DMS53 (cell line): ENCODE measurements around the gene SWSAP1.

Experiments used
- DNase-seq: peaks from one replicate; lab custom pipeline; 2025; lab: John Stamatoyannopoulos, UW

SWSAP1 gene

DNA sequence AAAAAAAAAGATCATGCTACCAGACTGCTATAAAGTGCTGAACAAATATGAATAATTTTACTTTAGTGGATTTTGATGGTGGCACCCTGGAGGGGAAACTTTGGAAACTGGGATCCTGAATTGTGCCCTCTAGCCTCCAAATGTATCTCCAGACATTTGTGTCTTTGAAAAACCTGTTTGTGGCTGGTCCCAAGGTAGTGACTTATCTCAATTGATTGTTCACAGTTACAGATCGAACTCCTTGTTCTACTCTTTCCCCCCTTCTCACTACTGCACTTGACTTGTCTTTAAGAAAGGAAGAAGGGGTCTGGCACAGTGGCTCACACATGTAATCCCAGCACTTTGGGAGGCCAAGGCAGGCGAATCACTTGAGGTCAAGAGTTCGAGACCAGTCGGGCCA is 34.1 kb downstream of the SWSAP1 start:
- DNase-seq = no peak

DNA sequence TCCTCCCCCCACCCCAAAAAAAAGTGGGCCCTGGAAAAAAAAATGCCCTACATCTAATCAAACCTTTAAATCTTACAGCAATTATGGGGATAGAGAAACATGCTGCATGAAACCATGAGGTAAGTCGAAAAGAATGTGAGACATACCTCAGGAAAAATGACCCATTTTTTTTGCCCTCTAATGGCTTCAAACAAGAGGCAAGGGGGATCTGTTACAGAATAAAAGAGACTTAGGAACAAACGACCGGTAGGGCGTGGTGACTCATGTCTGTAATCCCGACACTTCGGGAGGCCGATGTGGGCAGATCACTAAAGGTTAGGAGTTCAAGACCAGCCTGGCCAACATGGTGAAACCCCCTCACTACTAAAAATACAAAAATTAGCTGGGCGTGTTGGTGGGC is 36.2 kb downstream of the SWSAP1 start:
- no peak for DNase-seq

DNA sequence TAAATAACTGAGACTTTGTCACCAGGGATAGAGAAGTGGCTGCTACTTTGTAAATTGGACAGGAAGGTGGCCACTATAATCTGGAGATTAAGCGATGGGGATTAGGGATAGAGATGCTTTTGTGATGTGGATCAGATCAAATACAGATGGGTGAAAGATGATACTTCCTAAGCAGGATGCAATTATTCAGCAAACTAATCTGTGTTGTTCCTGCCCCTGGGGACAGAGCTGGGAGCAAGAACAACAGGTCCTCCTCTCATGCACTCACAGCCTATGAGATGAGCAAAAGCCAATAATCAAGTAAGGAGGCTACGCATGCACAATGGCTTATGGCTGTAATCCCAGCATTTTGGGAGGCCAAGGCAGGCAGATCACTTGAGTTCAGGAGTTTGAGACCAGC is 40.1 kb downstream of the SWSAP1 start:
- peak; percentile 24 for DNase-seq

DNA sequence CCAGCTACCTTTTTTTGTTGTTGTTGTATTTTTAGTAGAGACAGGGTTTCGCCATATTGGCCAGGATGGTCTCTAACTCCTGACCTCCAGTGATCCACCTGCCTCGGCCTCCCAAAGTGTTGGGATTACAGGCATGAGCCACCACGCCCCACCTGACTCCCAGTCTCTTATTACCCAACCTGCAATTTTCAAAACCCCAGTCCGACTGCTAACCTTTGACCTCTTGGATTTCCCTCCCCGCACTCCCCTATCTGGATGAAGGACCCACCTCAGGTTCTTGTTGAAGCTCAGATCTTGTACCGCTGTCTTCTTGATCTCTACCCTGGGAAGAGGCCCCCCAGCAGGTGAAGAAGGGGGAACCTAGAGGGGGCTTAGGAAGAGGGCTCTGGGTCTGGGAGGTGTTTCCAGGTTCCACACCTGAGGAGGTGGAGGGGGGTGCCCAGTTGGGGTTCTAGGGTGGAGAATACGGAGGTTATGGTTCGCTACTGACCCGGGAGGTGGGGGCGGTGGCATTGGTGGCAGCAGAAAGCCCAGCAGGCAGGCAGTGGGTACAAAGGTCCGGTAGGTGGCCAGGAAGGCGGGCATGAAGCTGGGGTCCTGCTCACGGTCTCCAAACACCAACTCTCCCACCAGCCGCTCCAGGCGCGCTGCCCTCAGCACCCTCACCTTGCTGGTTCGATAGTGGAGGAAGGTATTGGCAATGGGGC is 42.0 kb downstream of the SWSAP1 start:
- no peak for DNase-seq

DNA sequence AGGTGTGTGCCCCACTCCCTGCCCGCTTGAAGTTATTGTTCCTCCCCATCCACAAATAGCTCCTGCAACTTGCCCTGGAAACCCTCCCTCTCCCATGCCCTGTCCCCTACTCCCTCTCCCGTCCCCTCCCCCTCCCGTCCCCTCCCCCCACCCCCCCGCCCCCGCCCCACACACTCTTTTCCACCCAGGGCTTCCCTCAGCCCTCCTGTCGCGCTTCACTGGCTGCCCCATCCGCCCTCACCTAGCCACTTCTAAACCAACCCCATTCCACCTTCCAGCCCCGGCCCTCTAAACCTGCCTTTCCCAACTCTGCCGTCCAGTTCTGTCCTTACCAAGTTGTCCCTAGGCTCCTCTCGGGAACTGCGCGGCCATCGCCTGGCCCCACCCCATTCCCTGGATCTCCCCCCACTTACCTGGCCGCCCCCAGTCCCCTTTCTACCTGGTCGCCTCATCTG is 43.7 kb downstream of the SWSAP1 start:
- peak; percentile 71 for DNase-seq

DNA sequence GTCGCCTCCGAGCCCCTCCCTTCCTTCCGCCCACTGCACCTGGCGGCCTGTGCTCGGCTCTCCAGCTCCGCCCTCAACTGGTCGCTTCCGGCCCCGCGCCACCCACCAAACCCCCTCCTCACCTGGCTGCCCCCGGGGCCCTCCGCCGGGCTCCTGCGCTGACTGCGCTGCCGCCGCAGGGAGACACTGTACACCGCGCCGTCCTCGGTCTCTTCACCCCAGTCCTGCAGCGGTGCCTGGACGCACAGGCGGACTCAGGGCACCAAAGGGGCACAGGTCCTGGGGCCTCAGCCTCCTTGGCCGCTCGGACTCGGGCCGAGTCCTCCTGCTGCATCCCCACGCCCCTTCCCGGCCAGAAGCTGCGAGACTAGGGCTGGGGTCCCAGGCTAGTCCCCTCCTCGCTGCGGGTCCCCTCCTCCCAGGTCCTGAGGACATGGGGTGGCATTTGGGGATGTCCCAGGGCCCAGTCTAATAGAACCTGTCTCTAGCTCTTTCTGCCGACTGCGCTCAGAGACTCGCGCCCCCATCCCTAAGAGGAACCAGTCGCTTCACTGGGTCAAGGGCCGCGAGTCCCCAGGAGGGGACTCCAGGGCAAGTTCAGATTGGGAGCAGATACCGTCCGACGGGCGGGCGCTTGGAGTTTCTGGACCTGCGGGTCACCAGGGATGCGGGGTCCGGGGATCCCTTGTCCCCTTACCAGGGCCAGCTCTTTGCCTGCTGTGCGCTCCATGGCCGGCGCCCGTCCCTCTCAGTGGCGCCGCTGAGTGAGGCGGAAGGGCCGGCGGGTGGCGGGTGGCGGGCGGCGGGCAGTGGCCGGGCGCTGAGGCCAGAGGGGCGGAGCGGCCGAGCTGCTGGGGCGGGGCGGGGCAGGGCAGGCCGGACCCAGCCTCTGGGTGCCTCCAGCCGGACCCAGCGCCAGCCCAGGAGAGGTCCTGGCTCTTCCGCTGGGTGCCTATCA is 44.4 kb downstream of the SWSAP1 start, which contains the start of gene RGL3:
RGL3 (minus strand) TSS at position 766 of the 958 bp plus-strand sequence; CDS start at position 730, 36 bp downstream.
- DNase-seq = peak; percentile 79

DNA sequence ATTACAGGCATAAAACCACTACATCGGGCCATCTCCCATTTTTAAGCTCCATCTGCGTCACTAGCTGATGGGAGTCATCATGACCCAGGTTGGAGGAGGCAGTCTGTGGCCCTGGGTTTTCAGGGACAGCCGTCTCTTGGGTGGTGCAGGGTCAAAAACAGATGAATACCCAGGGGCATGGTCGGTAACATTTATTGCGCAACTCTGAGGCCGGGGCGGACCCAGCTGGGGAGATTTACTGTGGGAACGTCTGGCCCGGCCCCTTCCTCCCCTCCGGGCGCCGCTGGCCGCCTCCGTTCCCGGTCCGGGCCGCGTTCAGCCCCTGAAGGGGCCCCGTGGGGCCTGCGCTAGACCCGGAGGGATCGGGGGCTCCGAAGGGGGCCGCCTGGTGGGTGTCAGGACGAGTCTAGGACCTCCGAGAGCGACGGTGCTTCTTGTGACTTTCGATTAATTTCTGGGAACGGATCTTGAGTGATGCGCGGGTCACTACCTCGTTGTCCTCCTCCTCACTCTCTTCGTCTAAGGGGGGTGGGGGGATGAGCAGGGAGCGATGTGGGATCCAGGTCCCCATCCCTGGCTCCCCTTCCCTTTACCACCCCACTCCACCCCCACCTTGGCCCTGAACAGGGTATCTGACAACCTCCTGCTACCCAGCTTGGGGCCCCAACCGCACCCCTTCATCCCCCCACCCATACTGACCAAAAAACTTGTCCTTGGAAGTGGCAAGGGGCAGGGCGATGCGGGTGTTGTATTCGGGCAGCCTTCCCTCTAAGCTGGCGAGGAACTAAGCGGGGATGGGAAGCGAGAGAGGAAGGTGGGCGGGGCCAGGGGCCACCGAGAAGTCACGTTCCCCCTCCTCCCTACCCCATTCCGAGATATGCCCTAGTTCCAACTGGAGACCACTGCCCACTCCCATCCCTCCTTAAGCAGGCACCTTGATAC is 46.2 kb downstream of the SWSAP1 start:
- peak; percentile 61 for DNase-seq

DNA sequence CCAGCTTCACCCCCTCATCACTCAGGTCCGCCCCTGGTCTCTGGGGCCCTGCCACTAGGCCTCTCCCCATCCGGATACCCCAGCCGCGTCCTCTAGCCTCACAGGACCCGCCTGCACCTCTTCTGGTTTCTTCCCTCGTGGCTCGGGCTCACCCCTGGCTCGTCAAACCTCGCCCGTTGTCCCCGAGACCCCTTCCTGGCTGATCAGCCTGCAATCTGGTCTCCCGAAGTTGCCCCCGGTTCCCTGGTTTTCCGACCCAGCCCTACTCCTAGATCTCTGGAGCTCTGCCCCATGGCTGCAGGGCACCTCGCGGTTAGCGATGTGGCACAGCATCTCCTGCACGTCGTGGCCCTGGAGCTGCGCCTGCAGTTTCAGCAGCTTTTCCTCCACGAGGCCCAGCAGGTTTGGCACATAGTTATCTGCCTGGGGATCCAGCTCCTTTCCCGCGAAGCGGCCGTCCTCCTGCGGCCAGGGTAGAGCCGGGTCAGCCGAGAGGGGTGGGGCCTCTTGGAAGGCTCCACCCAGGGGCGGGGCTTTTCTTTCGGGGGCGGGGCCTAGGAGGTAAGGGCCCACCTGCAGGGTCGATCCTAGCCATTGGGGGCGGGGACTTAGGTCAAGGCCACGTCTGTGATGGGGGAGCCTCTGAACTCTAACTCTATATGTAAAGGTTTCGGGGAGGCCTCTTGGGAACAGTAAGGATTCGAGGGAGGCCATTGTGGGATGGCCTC is 47.1 kb downstream of the SWSAP1 start:
- peak; percentile 77 for DNase-seq

DNA sequence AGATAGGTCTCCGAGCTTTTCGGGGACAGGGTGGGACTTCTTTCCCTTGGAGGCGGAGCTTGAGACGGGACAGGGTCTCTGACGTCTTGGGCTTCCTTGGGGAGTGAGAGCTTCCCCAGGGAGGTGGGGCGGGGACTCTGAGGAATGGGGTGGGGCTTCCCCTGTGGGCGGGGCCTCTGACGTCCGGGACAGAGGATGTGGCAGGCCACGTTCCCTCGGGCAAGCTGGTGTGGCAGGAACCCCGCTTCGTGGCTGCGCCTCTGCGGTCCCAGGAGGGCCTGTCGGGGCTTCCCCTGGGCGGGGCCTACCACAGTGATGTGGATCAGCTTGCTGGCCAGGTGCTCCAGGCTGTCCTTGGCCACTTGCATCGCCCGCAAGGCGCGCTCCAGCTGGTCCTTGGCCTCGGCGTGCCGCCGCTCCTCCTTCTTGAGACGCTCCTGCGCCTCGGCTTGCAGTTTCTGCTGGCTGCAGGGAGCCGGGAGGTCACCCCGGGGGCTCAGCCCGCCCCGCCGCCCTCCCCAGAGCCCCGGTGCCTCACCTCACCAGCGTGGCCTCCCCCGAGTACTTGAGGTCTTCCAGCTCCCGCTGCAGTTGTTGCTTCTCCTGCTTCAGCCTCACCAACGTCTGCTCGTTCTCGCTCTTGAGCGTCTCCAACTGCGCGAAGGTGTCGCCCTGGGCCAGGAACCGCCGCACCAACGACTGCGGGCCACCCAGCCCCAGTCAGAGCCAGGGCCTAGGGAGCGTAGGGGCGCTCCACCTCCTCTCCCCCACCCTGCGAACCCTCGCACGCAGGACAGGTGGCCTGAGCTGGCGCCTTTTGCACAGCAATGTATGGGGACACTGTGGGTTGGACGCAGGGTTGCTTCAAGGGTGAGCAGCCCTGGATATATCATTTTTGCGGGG is 47.9 kb downstream of the SWSAP1 start:
- DNase-seq = peak; percentile 85

DNA sequence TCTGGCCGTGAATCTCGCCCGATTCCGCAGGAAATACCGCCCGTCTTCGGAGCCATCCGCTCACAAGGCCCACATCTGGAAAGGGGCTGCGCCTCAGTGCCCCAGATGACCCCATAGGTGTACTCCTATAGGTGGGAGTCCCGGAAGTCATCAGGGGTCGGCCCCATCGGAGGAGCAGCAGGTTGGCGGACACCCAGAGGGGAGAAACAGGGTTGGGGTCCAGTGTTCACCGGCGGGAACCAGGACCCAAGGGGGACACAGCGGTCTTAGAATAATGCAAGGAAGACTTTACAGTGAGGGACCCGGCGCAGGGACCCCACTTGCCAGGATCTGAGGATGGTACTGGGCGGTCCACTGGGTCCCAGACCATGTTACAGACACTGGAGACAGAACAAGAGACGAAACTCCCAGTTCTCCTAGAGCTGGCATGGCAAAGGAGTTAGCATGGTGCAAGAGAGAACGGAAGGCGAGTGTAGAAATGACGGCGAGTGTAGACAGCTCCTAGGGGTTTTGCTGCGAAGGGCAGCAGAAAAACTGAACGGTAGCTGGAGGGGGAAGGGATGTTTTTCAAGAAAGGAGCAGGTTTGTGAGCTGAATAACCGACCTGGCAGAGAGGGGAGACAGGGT is 48.8 kb downstream of the SWSAP1 start:
- DNase-seq = peak; percentile 51

DNA sequence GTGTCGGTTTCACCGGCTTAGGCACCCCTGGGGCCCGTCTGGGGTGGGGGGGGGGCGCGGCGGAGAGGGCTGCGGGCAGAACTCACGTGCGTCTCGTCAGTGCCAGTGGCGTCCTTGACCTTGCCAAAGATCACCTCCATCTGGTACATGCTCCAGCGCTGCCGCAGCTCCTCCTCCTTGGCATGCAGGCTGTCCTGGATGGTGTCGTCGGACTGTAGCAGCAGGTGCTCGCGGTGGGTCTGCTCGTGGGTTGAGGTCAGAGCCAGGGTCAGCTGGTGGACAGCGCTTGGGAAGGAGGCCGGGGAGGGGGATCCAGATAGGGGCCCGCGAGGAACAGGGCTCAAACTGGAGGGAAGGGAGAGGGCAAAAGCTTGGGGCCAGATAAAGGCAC is 49.3 kb downstream of the SWSAP1 start:
- DNase-seq = peak; percentile 52
